GM21529 (cell line): ENCODE measurements around the gene OR4N2.
A peak's percentile ranks its signal among the peaks of the same experiment; 100 is the strongest.
"Not testable (repeated sequence)": the region's sequence is repeated elsewhere in the genome, so short reads cannot be mapped to it uniquely, and the experiment has no call there.

Source experiments
- ATAC-seq: cut with Tn5 transposase; IDR thresholded peaks from one replicate; pipeline ENCODE4 v1.9.1; 2021; ENCODE audit not compliant: unreplicated experiment

OR4N2 gene

GRCh38 chr14:19834203-19834848 is 30.8 kb downstream of the OR4N2 start:
- ATAC-seq, result not testable (repeated sequence)

- no peak for ATAC-seq
Measured at GRCh38 chr14:19838433-19838832, 34.9 kb downstream of the OR4N2 start.

- ATAC-seq, result no peak
Measured at GRCh38 chr14:19851365-19851764, 47.8 kb downstream of the OR4N2 start.

- not testable (repeated sequence) for ATAC-seq
Measured at GRCh38 chr14:19866061-19866669, 62.6 kb downstream of the OR4N2 start.

- no peak for ATAC-seq
Measured at GRCh38 chr14:19873178-19873577, 69.6 kb downstream of the OR4N2 start.

- ATAC-seq, result no peak
Measured at GRCh38 chr14:19874842-19875241, 71.3 kb downstream of the OR4N2 start, which contains the start of gene OR4K2. Gene OR4K2, plus strand, starts transcription at chr14:19875142. Its CDS starts 1,126 bp downstream, at chr14:19876268.

GRCh38 chr14:19878029-19878642 is 74.6 kb downstream of the OR4N2 start:
- ATAC-seq, result peak; percentile 49
